GM10847 (cell line): ENCODE results near the gene CACNA1F.

Experiments
- POLR2A ChIP-seq: IDR thresholded peaks from 2 replicates; pipeline ENCODE4 v1.6.1; 2011; ENCODE audit not compliant: insufficient read length; ENCODE audit errors: extremely low read depth

The CACNA1F gene

GRCh38 chrX:49233176-49233575 is at the start of gene CACNA1F:
CACNA1F (minus strand) TSS chrX:49233340; CDS start chrX:49233309, 31 bp downstream.
- no peak for TF ChIP-seq POLR2A

GRCh38 chrX:49282647-49283011 is 49.5 kb upstream of the CACNA1F start:
- TF ChIP-seq POLR2A = no peak

GRCh38 chrX:49278081-49278480 is 44.9 kb upstream of the CACNA1F start:
- no peak for TF ChIP-seq POLR2A

GRCh38 chrX:49277535-49277830 is 44.3 kb upstream of the CACNA1F start:
- no peak for TF ChIP-seq POLR2A

- TF ChIP-seq POLR2A = no peak
Observed at GRCh38 chrX:49276671-49277534, 43.8 kb upstream of the CACNA1F start.

GRCh38 chrX:49276207-49276606 is 43.1 kb upstream of the CACNA1F start:
- no peak for TF ChIP-seq POLR2A

GRCh38 chrX:49273181-49273727 is 40.1 kb upstream of the CACNA1F start:
- no peak for TF ChIP-seq POLR2A

- TF ChIP-seq POLR2A = no peak
Observed at GRCh38 chrX:49272421-49272820, 39.3 kb upstream of the CACNA1F start.

GRCh38 chrX:49271341-49271740 is 38.2 kb upstream of the CACNA1F start:
- TF ChIP-seq POLR2A = no peak

GRCh38 chrX:49270249-49270921 is 37.2 kb upstream of the CACNA1F start:
- no peak for TF ChIP-seq POLR2A

- TF ChIP-seq POLR2A = peak; percentile 51
Observed at GRCh38 chrX:49269767-49270248, 36.7 kb upstream of the CACNA1F start, which contains the start of gene PPP1R3F. PPP1R3F (plus strand) TSS chrX:49269793; CDS start chrX:49269870, 77 bp downstream.

- TF ChIP-seq POLR2A = peak; percentile 57
Observed at GRCh38 chrX:49269010-49269766, 36.0 kb upstream of the CACNA1F start.

GRCh38 chrX:49268702-49269009 is 35.5 kb upstream of the CACNA1F start:
- no peak for TF ChIP-seq POLR2A

GRCh38 chrX:49266523-49267445 is 33.6 kb upstream of the CACNA1F start:
- TF ChIP-seq POLR2A = no peak

GRCh38 chrX:49264460-49264859 is 31.3 kb upstream of the CACNA1F start, which contains the start of gene FOXP3:
FOXP3 (minus strand) TSS chrX:49264710; CDS start chrX:49258505, 6,205 bp downstream.
- TF ChIP-seq POLR2A = no peak

- no peak for TF ChIP-seq POLR2A
Observed at GRCh38 chrX:49263631-49264030, 30.5 kb upstream of the CACNA1F start.
